Endothelial cell of umbilical vein (primary cell): Measurements from ENCODE around the gene MYOM3. TPM values are rescaled to one million over a fixed set of nuclear protein-coding genes. Genes with fewer than 3 reads are reported as not detected.

ENCODE experiments used
- BruUV-seq: library from RNA; stranded (reverse); fragments of 400-500 nt; replicated peaks from 2 replicates; lab custom pipeline; 2021; lab: Mats Ljungman, UMichigan
- CTCF ChIA-PET: fragments of 300-600, 350-600 bp; sonication (Branson Sonifier 250); formaldehyde crosslinking; loops from one replicate; lab custom pipeline; 2021; ENCODE audit warnings: antibody characterized with exemption, inconsistent platforms; lab: Charles Lee
- POLR2A ChIA-PET: fragments of 300-600, 350-600 bp; sonication (Branson Sonifier 250); formaldehyde crosslinking; loops from one replicate; lab custom pipeline; 2021; ENCODE audit warnings: antibody characterized with exemption, inconsistent platforms; lab: Charles Lee
- DNase-seq: peaks from one replicate; pipeline ENCODE4 v3.0.0-alpha.2; 2011; ENCODE audit warnings: low read depth, low spot score
- FAIRE-seq: peaks from 2 replicates; lab custom pipeline; 2011; peaks lifted over from hg19 to GRCh38; lab: Jason Lieb, UNC
- H2AFZ ChIP-seq: 2 replicates; pipeline ENCODE4 v1.6.0; 2012; ENCODE audit warnings: low read depth, low read length, control low read depth, inconsistent platforms
- H3K27ac ChIP-seq: 2 replicates; pipeline ENCODE4 v1.5.1; 2011; ENCODE audit warnings: low read depth, mild to moderate bottlenecking, control low read depth, low read length, moderate library complexity; ENCODE audit not compliant: insufficient read depth
- H3K27me3 ChIP-seq, 2 experiments: 2 replicates each; pipeline versions ENCODE4 v1.6.0 to v1.6.1; 2011; ENCODE audit warnings: low read length in 2 of 2, mixed read lengths in 1 of 2; ENCODE audit not compliant: control insufficient read depth in 2 of 2, insufficient read depth in 2 of 2
- H3K36me3 ChIP-seq, 2 experiments: 2 replicates in 1 of 2; 3 replicates in 1 of 2; pipeline ENCODE4 v1.5.1; 2011; ENCODE audit warnings: low read length in 2 of 2, mild to moderate bottlenecking in 1 of 2, moderate library complexity in 1 of 2; ENCODE audit not compliant: control insufficient read depth in 2 of 2, insufficient read depth in 2 of 2; ENCODE audit errors: extremely low read depth in 1 of 2
- H3K4me1 ChIP-seq: 3 replicates; pipeline ENCODE4 v1.5.1; 2011; ENCODE audit warnings: mild to moderate bottlenecking, low read length; ENCODE audit not compliant: control insufficient read depth, insufficient read depth; ENCODE audit errors: extremely low read depth
- H3K4me2 ChIP-seq: 2 replicates; pipeline ENCODE4 v1.6.1; 2011; ENCODE audit warnings: low read length, control low read depth, mixed read lengths; ENCODE audit not compliant: insufficient read depth
- H3K4me3 ChIP-seq, 3 experiments: fragments of 200-600 bp in 1 of 3; sonication (generic), shearing (Covaris generic) in 1 of 3; replicated peaks in 1 of 3; 2 replicates each; pipeline ENCODE4 v1.5.1; 2011 to 2016; ENCODE audit warnings: control low read depth in 3 of 3, low read length in 3 of 3, mild to moderate bottlenecking in 2 of 3, inconsistent platforms in 1 of 3, low read depth in 1 of 3, moderate library complexity in 1 of 3; ENCODE audit not compliant: insufficient read depth in 1 of 3
- H3K79me2 ChIP-seq: 2 replicates; pipeline ENCODE4 v1.6.0; 2012; ENCODE audit warnings: low read length, inconsistent platforms; ENCODE audit not compliant: control insufficient read depth, insufficient read depth
- H3K9ac ChIP-seq: replicated peaks from 2 replicates; pipeline ENCODE3; 2011; ENCODE audit warnings: low read length, control low read depth; ENCODE audit not compliant: insufficient read depth; ENCODE audit errors: extremely low read depth
- H3K9me1 ChIP-seq: replicated peaks from 3 replicates; pipeline ENCODE4 v1.6.0; 2011; ENCODE audit warnings: mild to moderate bottlenecking, low read length; ENCODE audit not compliant: control insufficient read depth, insufficient read depth; ENCODE audit errors: extremely low read depth
- H3K9me3 ChIP-seq: replicated peaks from 2 replicates; pipeline ENCODE4 v1.5.1; 2012; ENCODE audit warnings: low read length, inconsistent platforms; ENCODE audit not compliant: control insufficient read depth, insufficient read depth
- H4K20me1 ChIP-seq: replicated peaks from 2 replicates; pipeline ENCODE3; 2011; ENCODE audit warnings: mild to moderate bottlenecking, low read length; ENCODE audit not compliant: control insufficient read depth, insufficient read depth; ENCODE audit errors: extremely low read depth
- CTCF ChIP-seq, 2 donors: IDR thresholded peaks; 1 replicate in 1 of 2; 2 replicates in 1 of 2; pipeline ENCODE4 v1.5.1; 2011; ENCODE audit warnings: low read length in 2 of 2, mild to moderate bottlenecking in 2 of 2, moderate library complexity in 2 of 2, control low read depth in 1 of 2, inconsistent platforms in 1 of 2, low read depth in 1 of 2; ENCODE audit not compliant: insufficient read depth in 1 of 2; ENCODE audit errors: extremely low read depth in 1 of 2
- EZH2 ChIP-seq: IDR thresholded peaks from 2 replicates; pipeline ENCODE4 v1.6.1; 2012; ENCODE audit warnings: borderline replicate concordance, low read depth, mild to moderate bottlenecking, moderate library complexity, low read length, inconsistent platforms; ENCODE audit not compliant: severe bottlenecking
- FOS ChIP-seq: IDR thresholded peaks from 2 replicates; pipeline ENCODE4 v1.6.1; 2011; ENCODE audit warnings: mild to moderate bottlenecking, low read length, moderate library complexity, borderline replicate concordance; ENCODE audit not compliant: insufficient read depth
- GATA2 ChIP-seq: IDR thresholded peaks from 2 replicates; pipeline ENCODE4 v1.7.0; 2011; ENCODE audit warnings: low read depth, mild to moderate bottlenecking, moderate library complexity, mixed read lengths, low read length; ENCODE audit not compliant: insufficient read length, insufficient read depth
- JUN ChIP-seq: IDR thresholded peaks from 2 replicates; pipeline ENCODE4 v1.6.1; 2011; ENCODE audit warnings: borderline replicate concordance, low read depth; ENCODE audit not compliant: insufficient read length, insufficient read depth
- MAX ChIP-seq: IDR thresholded peaks from 2 replicates; pipeline ENCODE4 v1.6.1; 2011; ENCODE audit not compliant: insufficient read depth, insufficient read length
- MYC ChIP-seq: IDR thresholded peaks from one replicate; pipeline ENCODE4 v1.6.1; 2011; ENCODE audit warnings: mild to moderate bottlenecking, low read depth, low read length
- POLR2A ChIP-seq: IDR thresholded peaks from 2 replicates; pipeline ENCODE4 v1.6.1; 2012; ENCODE audit warnings: low read depth, mild to moderate bottlenecking, control low read depth, low read length
- POLR2AphosphoS5 ChIP-seq: IDR thresholded peaks from 2 replicates; pipeline ENCODE4 v1.6.1; 2012; ENCODE audit warnings: low read depth, mild to moderate bottlenecking, control low read depth, low read length, moderate library complexity; ENCODE audit not compliant: insufficient read depth
- dilution Hi-C: fragments of 300-500 bp; cut with MboI; formaldehyde crosslinking; loops from one replicate; pipeline ENCODE4 v1.15.0; 2019; ENCODE audit warnings: low sequenced_read_pairs; ENCODE audit not compliant: extremely low pct_ligation_motif_present
- intact Hi-C: fragments of 100-400 bp; cut with micrococcal nuclease; formaldehyde crosslinking; loops from one replicate; pipeline ENCODE4 v1.10.0; 2022
- polyA plus RNA-seq, 4 experiments: library from polyadenylated mRNA; depleted of rRNA in 3 of 4; stranded (reverse) in 3 of 4; unstranded in 1 of 4; fragments of >200 nt; gene quantifications; 2 replicates each; pipeline versions ENCODE4 v1.2.1 to v1.2.3, GENCODE V29; 2011 to 2012; ENCODE audit warnings: missing spikeins in 1 of 4
- total RNA-seq: library from RNA; stranded (reverse); gene quantifications from 2 replicates; pipeline ENCODE4 v1.2.3, GENCODE V29; 2021

MYOM3 gene
- total and polyA plus RNA-seq, 2 donors (not counting 3 experiments of a cell fraction or from before 2014, with no cell fraction given), result 0.11 to 0.40 TPM

GRCh38 chr1:24098102-24098501, 13.8 kb downstream of the MYOM3 start:
- Histone ChIP-seq H2AFZ (no peak overlapping the region), H3K9me3 (no peaks in the 10 kb centered on the region), H3K9me1 (no peaks in the 10 kb centered on the region), H3K79me2 (no peaks in the 10 kb centered on the region), H3K27ac (no peak overlapping the region), H3K4me3 (no peak overlapping the region), H3K4me2 (no peak overlapping the region), H3K36me3 (no peaks in the 10 kb centered on the region), H3K27me3 (no peaks in the 10 kb centered on the region), H4K20me1 (no peaks in the 10 kb centered on the region), H3K9ac (no peak overlapping the region), H3K4me1 (no peaks in the 10 kb centered on the region)
- BruUV-seq, result no TSS peak
- ChIA-PET CTCF (no interaction called here), POLR2A (no interaction called here)
- dilution Hi-C loops (no loop called here), intact Hi-C loops (no loop called here)
- TF ChIP-seq CTCF (IDR thresholded peaks at IDR 0.05; ENCODE audit: extremely low read depth in 1 of 2, insufficient read depth in 1 of 2, low read depth in 1 of 2, low read length in 2 of 2) (no peak), POLR2A (no peak), EZH2 (no peak), JUN (no peak), MYC (no peak)
- DNase-seq, result no peak
- FAIRE-seq, result no peak

- no peak for TF ChIP-seq EZH2
- no peak for TF ChIP-seq GATA2
- no peak for TF ChIP-seq MAX
- no peak for TF ChIP-seq MYC
- TF ChIP-seq CTCF (IDR thresholded peaks at IDR 0.05; ENCODE audit: extremely low read depth in 1 of 2, insufficient read depth in 1 of 2, low read depth in 1 of 2, low read length in 2 of 2), result no peak
- no peak for TF ChIP-seq POLR2A
- TF ChIP-seq FOS, result no peak
- no peak for TF ChIP-seq JUN
- TF ChIP-seq POLR2AphosphoS5, result no peak
- no peak overlapping the region for H3K4me3 ChIP-seq
- no peak overlapping the region for H3K4me2 ChIP-seq
- no peaks in the 10 kb centered on the region for H3K79me2 ChIP-seq
- H3K36me3 ChIP-seq, result no peaks in the 10 kb centered on the region
- H3K9me1 ChIP-seq, result no peaks in the 10 kb centered on the region
- intact Hi-C loops (no loop called here), dilution Hi-C loops (no loop called here)
- DNase-seq, result no peak
- CTCF ChIA-PET, result interaction anchor here (1.6 kb wide), 1 partner anchor 26 kb away, joined by 3 read pairs; no protein-coding TSS in a partner anchor
- no peaks in the 10 kb centered on the region for H3K4me1 ChIP-seq
- no peak for FAIRE-seq
- POLR2A ChIA-PET, result no interaction called here
- H3K9ac ChIP-seq, result no peak overlapping the region
- no peak overlapping the region for H3K27ac ChIP-seq
- H2AFZ ChIP-seq, result no peak overlapping the region
- no peaks in the 10 kb centered on the region for H4K20me1 ChIP-seq
- no peaks in the 10 kb centered on the region for H3K9me3 ChIP-seq
- BruUV-seq, result no TSS peak
- no peaks in the 10 kb centered on the region for H3K27me3 ChIP-seq
These were observed 14.3 kb downstream of the MYOM3 start for GRCh38 chr1:24097663-24098062.
